BLaER1 treated with 17β-estradiol and CSF1 and Interleukin-3, amounts not matched to agents 10 nM and 100 nM (cell line): ENCODE data around the gene CCDC92.
A peak's percentile ranks its signal among the peaks of the same experiment; 100 is the strongest.

Experiments
- H3K27ac ChIP-seq, 11 experiments: shearing (Covaris generic); formaldehyde crosslinking; 2 replicates each; pipeline ENCODE4 v1.8.1; 2022
- H3K27me3 ChIP-seq, 11 experiments: shearing (Covaris generic); formaldehyde crosslinking; 2 replicates each; pipeline ENCODE4 v1.8.1; 2022
- H3K36me3 ChIP-seq, 11 experiments: shearing (Covaris generic); formaldehyde crosslinking; 2 replicates each; pipeline ENCODE4 v1.8.1; 2022
- H3K4me1 ChIP-seq, 10 experiments: shearing (Covaris generic); formaldehyde crosslinking; 2 replicates each; pipeline ENCODE4 v1.8.1; 2022
- H3K4me2 ChIP-seq, 11 experiments: shearing (Covaris generic); formaldehyde crosslinking; 2 replicates each; pipeline ENCODE4 v1.8.1; 2022
- H3K4me3 ChIP-seq, 10 experiments: shearing (Covaris generic); formaldehyde crosslinking; 2 replicates each; pipeline ENCODE4 v1.8.1; 2022
- H3K9ac ChIP-seq, 11 experiments: shearing (Covaris generic); formaldehyde crosslinking; 2 replicates each; pipeline ENCODE4 v1.8.1; 2022
- H3K9me3 ChIP-seq, 11 experiments: shearing (Covaris generic); formaldehyde crosslinking; replicated peaks in 1 of 11; 2 replicates each; pipeline ENCODE4 v1.8.1; 2022
- H4K20me1 ChIP-seq, 11 experiments: shearing (Covaris generic); formaldehyde crosslinking; 2 replicates each; pipeline ENCODE4 v1.8.1; 2022
- Cebpa-rat ChIP-seq, 11 experiments: shearing (Covaris generic); IDR thresholded peaks; 2 replicates each; pipeline ENCODE4 v1.8.1; 2022

Gene CCDC92

GRCh38 chr12:123899368-123899767, 73.3 kb downstream of the CCDC92 start:
- Histone ChIP-seq H3K9ac (no peak overlapping the region), H3K4me2 (no peak overlapping the region), H3K27me3 (no peaks in the 10 kb centered on the region), H3K9me3 (no peaks in the 10 kb centered on the region), H3K4me1 (peaks cover 0 to 19% (median 12%) of the 10 kb centered on the region in 10 experiments; a peak in 14 of 20 replicates), H3K27ac (no peak overlapping the region), H4K20me1 (no peaks in the 10 kb centered on the region), H3K4me3 (no peak overlapping the region), H3K36me3 (peaks cover 0 to 25% (median 0%) of the 10 kb centered on the region in 11 experiments; a peak in 5 of 22 replicates)
- no peak for TF ChIP-seq Cebpa-rat (IDR thresholded peaks at IDR 0.05)

GRCh38 chr12:123898673-123899072, 74.0 kb downstream of the CCDC92 start:
- Histone ChIP-seq H3K27ac (no peak overlapping the region), H3K9me3 (no peaks in the 10 kb centered on the region), H4K20me1 (no peaks in the 10 kb centered on the region), H3K36me3 (peaks cover 0 to 25% (median 0%) of the 10 kb centered on the region in 11 experiments; a peak in 5 of 22 replicates), H3K27me3 (no peaks in the 10 kb centered on the region), H3K4me3 (no peak overlapping the region), H3K9ac (no peak overlapping the region), H3K4me2 (no peak overlapping the region), H3K4me1 (peaks cover 0 to 16% (median 9%) of the 10 kb centered on the region in 10 experiments; a peak in 14 of 20 replicates)
- no peak for TF ChIP-seq Cebpa-rat (IDR thresholded peaks at IDR 0.05)

GRCh38 chr12:123897221-123897620, 75.4 kb downstream of the CCDC92 start:
- no peak overlapping the region for H3K27ac ChIP-seq
- H3K36me3 ChIP-seq: peaks cover 0 to 13% (median 0%) of the 10 kb centered on the region in 11 experiments; a peak in 4 of 22 replicates
- no peak overlapping the region for H3K9ac ChIP-seq
- H4K20me1 ChIP-seq: no peaks in the 10 kb centered on the region
- no peaks in the 10 kb centered on the region for H3K27me3 ChIP-seq
- no peaks in the 10 kb centered on the region for H3K9me3 ChIP-seq
- H3K4me2 ChIP-seq: peak overlapping the region in 2 of 11 experiments; percentile 7 to 14; a peak in 2 of 22 replicates
- no peak overlapping the region for H3K4me3 ChIP-seq
- no peak for TF ChIP-seq Cebpa-rat (IDR thresholded peaks at IDR 0.05)
- H3K4me1 ChIP-seq: peaks cover 0 to 28% (median 16%) of the 10 kb centered on the region in 10 experiments; a peak in 17 of 20 replicates

GRCh38 chr12:123896767-123897166, 75.9 kb downstream of the CCDC92 start:
- H3K27ac ChIP-seq: no peak overlapping the region
- peaks cover 3 to 33% (median 20%) of the 10 kb centered on the region in 10 experiments; a peak in 19 of 20 replicates for H3K4me1 ChIP-seq
- H3K4me2 ChIP-seq: peak overlapping the region in 2 of 11 experiments; percentile 7 to 14; a peak in 2 of 22 replicates
- TF ChIP-seq Cebpa-rat (IDR thresholded peaks at IDR 0.05): no peak
- no peaks in the 10 kb centered on the region for H4K20me1 ChIP-seq
- H3K4me3 ChIP-seq: no peak overlapping the region
- H3K27me3 ChIP-seq: no peaks in the 10 kb centered on the region
- peaks cover 0 to 13% (median 0%) of the 10 kb centered on the region in 11 experiments; a peak in 4 of 22 replicates for H3K36me3 ChIP-seq
- H3K9ac ChIP-seq: no peak overlapping the region
- H3K9me3 ChIP-seq: no peaks in the 10 kb centered on the region

GRCh38 chr12:123895451-123895850, 77.2 kb downstream of the CCDC92 start:
- Histone ChIP-seq H3K27ac (no peak overlapping the region), H4K20me1 (no peaks in the 10 kb centered on the region), H3K4me3 (no peak overlapping the region), H3K27me3 (no peaks in the 10 kb centered on the region), H3K36me3 (peaks cover 0 to 13% (median 0%) of the 10 kb centered on the region in 11 experiments; a peak in 4 of 22 replicates), H3K9me3 (no peaks in the 10 kb centered on the region), H3K9ac (no peak overlapping the region), H3K4me1 (peaks cover 16 to 39% (median 24%) of the 10 kb centered on the region in 10 experiments), H3K4me2 (no peak overlapping the region)
- TF ChIP-seq Cebpa-rat (IDR thresholded peaks at IDR 0.05): no peak

- no peaks in the 10 kb centered on the region for H3K9me3 ChIP-seq
- peaks cover 22 to 44% (median 29%) of the 10 kb centered on the region in 10 experiments for H3K4me1 ChIP-seq
- H3K4me3 ChIP-seq: no peak overlapping the region
- H3K9ac ChIP-seq: no peak overlapping the region
- H3K36me3 ChIP-seq: peaks cover 0 to 13% (median 0%) of the 10 kb centered on the region in 11 experiments; a peak in 4 of 22 replicates
- no peaks in the 10 kb centered on the region for H4K20me1 ChIP-seq
- TF ChIP-seq Cebpa-rat (IDR thresholded peaks at IDR 0.05): no peak
- no peak overlapping the region for H3K27ac ChIP-seq
- no peak overlapping the region for H3K4me2 ChIP-seq
- H3K27me3 ChIP-seq: no peaks in the 10 kb centered on the region
Observed at GRCh38 chr12:123894823-123895345, 77.7 kb downstream of the CCDC92 start.

GRCh38 chr12:123893276-123893675, 79.4 kb downstream of the CCDC92 start:
- 0 out of 22 replicates have a peak, but pooled peaks cover 0 to 5% (median 0%) of the 10 kb centered on the region in 11 experiments for H3K36me3 ChIP-seq
- no peaks in the 10 kb centered on the region for H3K27me3 ChIP-seq
- no peaks in the 10 kb centered on the region for H3K9me3 ChIP-seq
- H3K4me1 ChIP-seq: peaks cover 37 to 60% (median 45%) of the 10 kb centered on the region in 10 experiments
- H4K20me1 ChIP-seq: no peaks in the 10 kb centered on the region
- H3K9ac ChIP-seq: no peak overlapping the region
- H3K27ac ChIP-seq: no peak overlapping the region
- H3K4me2 ChIP-seq: peak overlapping the region in 1 of 11 experiments; percentile 89; a peak in 1 of 22 replicates
- no peak for TF ChIP-seq Cebpa-rat (IDR thresholded peaks at IDR 0.05)
- no peak overlapping the region for H3K4me3 ChIP-seq

GRCh38 chr12:123892853-123893252, 79.8 kb downstream of the CCDC92 start:
- Histone ChIP-seq H3K9me3 (no peaks in the 10 kb centered on the region), H3K36me3 (0 out of 22 replicates have a peak, but pooled peaks cover 0 to under 1% (median 0%) of the 10 kb centered on the region in 11 experiments), H3K9ac (no peak overlapping the region), H3K4me2 (peak overlapping the region in 6 of 11 experiments; percentile 80 to 93 (median 86); a peak in 8 of 22 replicates), H3K27ac (no peak overlapping the region), H3K27me3 (no peaks in the 10 kb centered on the region), H4K20me1 (no peaks in the 10 kb centered on the region), H3K4me1 (peaks cover 37 to 64% (median 49%) of the 10 kb centered on the region in 10 experiments), H3K4me3 (no peak overlapping the region)
- no peak for TF ChIP-seq Cebpa-rat (IDR thresholded peaks at IDR 0.05)

DNA sequence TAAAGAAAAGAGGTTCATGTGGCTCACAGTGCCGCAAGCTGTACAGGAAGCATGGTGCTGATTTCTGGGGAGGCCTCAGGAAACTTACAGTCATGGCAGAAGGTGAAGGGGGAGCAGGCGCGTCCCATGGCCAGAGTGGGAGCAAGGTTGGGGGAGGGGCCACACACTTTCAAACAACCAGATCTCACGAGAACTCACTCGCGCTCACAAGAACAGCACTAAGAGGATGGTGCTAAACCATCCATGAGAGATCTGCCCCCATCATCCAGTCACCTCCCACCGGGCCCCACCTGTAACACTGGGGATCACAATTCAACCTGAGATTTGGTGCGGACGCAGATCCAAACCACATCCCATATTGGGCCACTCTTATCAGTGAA, 80.5 kb downstream of the CCDC92 start:
- TF ChIP-seq Cebpa-rat (IDR thresholded peaks at IDR 0.05): no peak
- no peak overlapping the region for H3K4me3 ChIP-seq
- H3K4me2 ChIP-seq: peak overlapping the region in 10 of 11 experiments; percentile 32 to 93 (median 84); a peak in 17 of 22 replicates
- peaks cover 37 to 68% (median 56%) of the 10 kb centered on the region in 10 experiments for H3K4me1 ChIP-seq
- H4K20me1 ChIP-seq: no peaks in the 10 kb centered on the region
- H3K36me3 ChIP-seq: no peaks in the 10 kb centered on the region
- no peak overlapping the region for H3K9ac ChIP-seq
- H3K27ac ChIP-seq: peak overlapping the region in 2 of 11 experiments; percentile 89 to 94; a peak in 2 of 22 replicates
- no peaks in the 10 kb centered on the region for H3K27me3 ChIP-seq
- no peaks in the 10 kb centered on the region for H3K9me3 ChIP-seq
